Activated naive CD4-positive, alpha-beta T cell treated with anti-CD3 and anti-CD28 coated beads, Interleukin-2, amount 50 U/mL, for 24 hours (primary cell): ENCODE measurements around the gene MCOLN1.
"Not testable (repeated sequence)": the region's sequence is repeated elsewhere in the genome, so short reads cannot be mapped to it uniquely, and the experiment has no call there.

Experiments used
- H3K27ac Mint-ChIP-seq: one replicate; pipeline ENCODE4 v1.8.0; 2021; ENCODE audit warnings: mild to moderate bottlenecking, mixed read lengths
- H3K27me3 Mint-ChIP-seq: one replicate; pipeline ENCODE4 v1.8.0; 2021; ENCODE audit warnings: mixed read lengths
- H3K36me3 Mint-ChIP-seq: one replicate; pipeline ENCODE4 v1.8.0; 2021; ENCODE audit warnings: mixed read lengths
- H3K4me1 Mint-ChIP-seq: one replicate; pipeline ENCODE4 v1.8.0; 2021; ENCODE audit warnings: mixed read lengths
- H3K4me3 Mint-ChIP-seq: one replicate; pipeline ENCODE4 v1.8.0; 2021; ENCODE audit warnings: mild to moderate bottlenecking, mixed read lengths
- H3K9me3 Mint-ChIP-seq: one replicate; pipeline ENCODE4 v1.8.0; 2021; ENCODE audit warnings: mixed read lengths

The MCOLN1 gene

DNA sequence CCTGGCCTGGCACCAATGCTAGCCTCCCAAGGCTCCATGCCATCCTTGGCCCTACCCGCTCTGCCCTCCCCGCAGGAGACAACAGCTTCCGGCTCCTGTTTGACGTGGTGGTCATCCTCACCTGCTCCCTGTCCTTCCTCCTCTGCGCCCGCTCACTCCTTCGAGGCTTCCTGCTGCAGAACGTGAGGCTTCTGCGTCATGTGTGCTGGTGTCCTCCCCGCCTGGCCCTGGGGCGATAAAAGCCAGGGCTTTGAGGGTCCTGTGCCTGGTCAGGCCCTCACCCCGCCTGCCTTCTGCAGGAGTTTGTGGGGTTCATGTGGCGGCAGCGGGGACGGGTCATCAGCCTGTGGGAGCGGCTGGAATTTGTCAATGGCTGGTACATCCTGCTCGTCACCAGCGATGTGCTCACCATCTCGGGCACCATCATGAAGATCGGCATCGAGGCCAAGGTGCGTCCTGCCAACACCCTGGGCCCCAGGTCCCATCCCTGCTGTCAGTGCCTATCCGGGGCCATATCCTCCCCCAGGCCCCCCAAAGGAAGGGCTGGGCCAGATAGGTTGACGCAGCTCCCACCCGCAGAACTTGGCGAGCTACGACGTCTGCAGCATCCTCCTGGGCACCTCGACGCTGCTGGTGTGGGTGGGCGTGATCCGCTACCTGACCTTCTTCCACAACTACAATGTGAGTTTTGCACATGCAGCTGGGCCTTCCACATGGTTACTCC lies 6.3 kb downstream of the MCOLN1 start:
- Mint-ChIP-seq H3K4me3 (no peak overlapping the region), H3K4me1 (no peaks in the 10 kb centered on the region), H3K9me3 (no peaks in the 10 kb centered on the region), H3K27me3 (no peaks in the 10 kb centered on the region), H3K36me3 (no peaks in the 10 kb centered on the region), H3K27ac (peak overlapping the region; percentile 30)

DNA sequence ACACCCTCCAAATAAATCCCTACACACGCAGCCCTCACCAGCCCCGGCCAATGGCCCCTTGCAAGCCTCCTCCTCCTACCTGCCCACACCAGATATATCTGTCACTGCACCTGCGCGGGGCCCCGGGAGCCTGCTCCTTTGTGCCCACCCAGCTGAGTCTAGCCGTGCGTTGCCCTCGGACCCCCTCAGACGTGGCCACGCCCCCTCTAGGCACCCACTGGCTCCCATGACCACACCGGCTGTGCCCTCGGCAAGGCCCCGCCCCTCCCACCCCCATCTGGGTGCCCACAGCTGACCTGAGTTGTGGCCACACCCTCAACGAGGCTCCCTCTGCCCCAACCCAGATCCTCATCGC lies 6.8 kb downstream of the MCOLN1 start:
- no peak overlapping the region for H3K4me3 Mint-ChIP-seq
- H3K9me3 Mint-ChIP-seq, result no peaks in the 10 kb centered on the region
- no peaks in the 10 kb centered on the region for H3K27me3 Mint-ChIP-seq
- no peak overlapping the region for H3K27ac Mint-ChIP-seq
- H3K4me1 Mint-ChIP-seq, result no peaks in the 10 kb centered on the region
- no peaks in the 10 kb centered on the region for H3K36me3 Mint-ChIP-seq

DNA sequence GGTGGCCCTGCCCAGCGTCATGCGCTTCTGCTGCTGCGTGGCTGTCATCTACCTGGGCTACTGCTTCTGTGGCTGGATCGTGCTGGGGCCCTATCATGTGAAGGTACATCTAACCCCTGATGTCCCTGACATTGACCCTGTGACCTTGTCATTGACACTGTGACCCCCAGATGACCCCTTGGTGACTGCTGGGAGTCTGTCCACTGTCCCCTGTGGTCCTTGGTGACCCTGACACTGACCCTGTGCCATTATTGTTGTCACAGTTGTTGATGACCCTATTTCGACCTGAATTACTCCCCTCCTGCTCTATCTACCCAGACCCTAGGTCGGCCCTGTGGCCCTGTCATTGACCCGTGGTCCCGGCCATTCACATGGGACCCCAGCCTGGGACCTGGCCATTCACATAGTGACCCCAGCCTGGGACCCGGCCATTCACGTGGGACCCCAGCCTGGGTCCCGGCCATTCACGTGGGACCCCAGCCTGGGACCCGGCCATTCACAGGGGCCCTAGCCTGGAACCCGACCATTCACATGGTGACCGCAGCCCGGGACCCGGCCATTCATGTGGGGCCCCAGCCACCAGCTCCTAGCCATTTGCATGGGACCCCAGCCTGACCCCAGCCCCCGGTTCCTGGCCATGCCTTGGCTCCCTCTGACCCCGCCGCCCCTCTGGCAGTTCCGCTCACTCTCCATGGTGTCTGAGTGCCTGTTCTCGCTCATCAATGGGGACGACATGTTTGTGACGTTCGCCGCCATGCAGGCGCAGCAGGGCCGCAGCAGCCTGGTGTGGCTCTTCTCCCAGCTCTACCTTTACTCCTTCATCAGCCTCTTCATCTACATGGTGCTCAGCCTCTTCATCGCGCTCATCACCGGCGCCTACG lies 7.4 kb downstream of the MCOLN1 start:
- Mint-ChIP-seq H3K27me3 (no peaks in the 10 kb centered on the region), H3K36me3 (no peaks in the 10 kb centered on the region), H3K4me3 (no peak overlapping the region), H3K27ac (no peak overlapping the region), H3K9me3 (no peaks in the 10 kb centered on the region), H3K4me1 (no peaks in the 10 kb centered on the region)

DNA sequence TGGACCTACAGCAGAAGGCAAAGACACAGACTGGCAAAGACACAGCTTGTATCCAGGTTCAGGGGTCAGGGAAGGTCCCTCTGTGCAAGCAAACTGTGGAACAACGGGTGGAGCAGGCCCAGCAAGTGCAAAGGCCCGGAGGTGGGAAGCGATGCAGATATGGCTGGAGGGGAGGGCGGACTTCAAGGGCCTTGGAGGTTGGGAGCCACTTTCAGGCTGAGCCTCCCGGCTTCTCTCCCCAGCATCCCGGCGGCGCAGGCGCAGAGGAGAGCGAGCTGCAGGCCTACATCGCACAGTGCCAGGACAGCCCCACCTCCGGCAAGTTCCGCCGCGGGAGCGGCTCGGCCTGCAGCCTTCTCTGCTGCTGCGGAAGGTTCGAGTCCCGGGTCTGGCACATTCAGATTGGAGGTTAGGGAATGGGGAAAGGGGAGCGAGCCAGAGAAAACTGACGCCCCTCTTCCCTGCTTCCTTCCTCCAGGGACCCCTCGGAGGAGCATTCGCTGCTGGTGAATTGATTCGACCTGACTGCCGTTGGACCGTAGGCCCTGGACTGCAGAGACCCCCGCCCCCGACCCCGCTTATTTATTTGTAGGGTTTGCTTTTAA lies 11.0 kb downstream of the MCOLN1 start:
- H3K4me1 Mint-ChIP-seq, result peaks cover 11% of the 10 kb centered on the region
- H3K9me3 Mint-ChIP-seq, result no peaks in the 10 kb centered on the region
- H3K27me3 Mint-ChIP-seq, result no peaks in the 10 kb centered on the region
- H3K36me3 Mint-ChIP-seq, result no peaks in the 10 kb centered on the region
- peak overlapping the region; percentile 68 for H3K27ac Mint-ChIP-seq
- H3K4me3 Mint-ChIP-seq, result peak overlapping the region; percentile 95

DNA sequence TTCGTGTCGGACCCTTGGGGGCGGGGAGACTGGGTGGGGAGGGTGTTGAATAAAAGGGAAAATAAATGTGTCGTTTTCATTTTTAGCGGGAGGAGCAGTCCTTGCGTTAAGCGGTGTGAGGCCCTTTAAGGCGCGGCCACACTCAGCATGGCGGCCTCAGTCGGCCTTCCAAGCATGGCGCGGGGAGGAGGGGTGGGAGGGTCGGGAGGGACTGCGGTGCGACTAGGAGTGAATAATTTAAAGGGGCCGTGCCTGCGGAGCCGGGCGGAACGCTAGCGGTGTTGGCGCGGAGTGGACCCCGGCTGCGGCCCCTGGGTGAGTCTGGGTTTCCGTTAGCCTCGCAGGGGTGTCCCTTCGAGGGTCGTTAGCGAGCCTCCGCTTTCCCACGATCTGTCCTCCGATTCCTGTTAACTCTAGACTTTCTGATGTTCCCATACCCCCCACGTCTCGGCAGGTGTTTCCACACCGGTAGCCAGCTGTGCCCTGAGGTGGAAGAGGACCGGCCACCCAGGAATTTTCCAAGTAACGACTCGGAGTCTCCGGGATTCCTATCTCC lies 11.6 kb downstream of the MCOLN1 start:
- peak overlapping the region; percentile 95 for H3K4me3 Mint-ChIP-seq
- peak overlapping the region; percentile 66 for H3K27ac Mint-ChIP-seq
- H3K36me3 Mint-ChIP-seq, result no peaks in the 10 kb centered on the region
- no peaks in the 10 kb centered on the region for H3K27me3 Mint-ChIP-seq
- no peaks in the 10 kb centered on the region for H3K9me3 Mint-ChIP-seq
- H3K4me1 Mint-ChIP-seq, result peaks cover 11% of the 10 kb centered on the region

DNA sequence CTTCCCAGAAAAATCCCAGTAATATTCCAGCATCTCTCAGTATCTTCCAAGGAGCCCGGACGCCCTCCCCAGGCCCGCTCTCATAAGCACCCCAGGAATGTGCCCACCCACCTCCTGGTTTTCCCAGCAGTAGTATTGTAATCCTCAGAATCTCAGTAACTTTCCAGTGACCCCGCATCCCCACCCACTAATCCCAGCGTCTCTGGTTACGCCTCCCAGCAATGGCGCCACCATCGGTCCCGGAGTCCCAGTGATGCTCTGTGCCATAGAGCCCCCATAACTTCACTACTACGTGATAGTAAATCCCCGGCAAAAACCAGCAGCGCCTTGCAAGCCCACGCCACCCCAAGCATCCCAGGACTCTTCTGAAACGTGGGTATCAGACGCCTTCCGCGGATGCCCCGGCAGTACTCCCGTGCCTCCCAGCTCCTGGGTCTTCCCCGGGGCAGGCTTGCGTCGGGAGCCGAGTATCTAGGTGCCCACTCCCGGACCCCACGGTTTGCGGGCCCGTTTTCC lies 12.2 kb downstream of the MCOLN1 start:
- H3K4me3 Mint-ChIP-seq, result peak overlapping the region; percentile 95
- H3K4me1 Mint-ChIP-seq, result peaks cover 11% of the 10 kb centered on the region
- no peaks in the 10 kb centered on the region for H3K36me3 Mint-ChIP-seq
- H3K27me3 Mint-ChIP-seq, result no peaks in the 10 kb centered on the region
- H3K9me3 Mint-ChIP-seq, result no peaks in the 10 kb centered on the region
- peak overlapping the region; percentile 66 for H3K27ac Mint-ChIP-seq

DNA sequence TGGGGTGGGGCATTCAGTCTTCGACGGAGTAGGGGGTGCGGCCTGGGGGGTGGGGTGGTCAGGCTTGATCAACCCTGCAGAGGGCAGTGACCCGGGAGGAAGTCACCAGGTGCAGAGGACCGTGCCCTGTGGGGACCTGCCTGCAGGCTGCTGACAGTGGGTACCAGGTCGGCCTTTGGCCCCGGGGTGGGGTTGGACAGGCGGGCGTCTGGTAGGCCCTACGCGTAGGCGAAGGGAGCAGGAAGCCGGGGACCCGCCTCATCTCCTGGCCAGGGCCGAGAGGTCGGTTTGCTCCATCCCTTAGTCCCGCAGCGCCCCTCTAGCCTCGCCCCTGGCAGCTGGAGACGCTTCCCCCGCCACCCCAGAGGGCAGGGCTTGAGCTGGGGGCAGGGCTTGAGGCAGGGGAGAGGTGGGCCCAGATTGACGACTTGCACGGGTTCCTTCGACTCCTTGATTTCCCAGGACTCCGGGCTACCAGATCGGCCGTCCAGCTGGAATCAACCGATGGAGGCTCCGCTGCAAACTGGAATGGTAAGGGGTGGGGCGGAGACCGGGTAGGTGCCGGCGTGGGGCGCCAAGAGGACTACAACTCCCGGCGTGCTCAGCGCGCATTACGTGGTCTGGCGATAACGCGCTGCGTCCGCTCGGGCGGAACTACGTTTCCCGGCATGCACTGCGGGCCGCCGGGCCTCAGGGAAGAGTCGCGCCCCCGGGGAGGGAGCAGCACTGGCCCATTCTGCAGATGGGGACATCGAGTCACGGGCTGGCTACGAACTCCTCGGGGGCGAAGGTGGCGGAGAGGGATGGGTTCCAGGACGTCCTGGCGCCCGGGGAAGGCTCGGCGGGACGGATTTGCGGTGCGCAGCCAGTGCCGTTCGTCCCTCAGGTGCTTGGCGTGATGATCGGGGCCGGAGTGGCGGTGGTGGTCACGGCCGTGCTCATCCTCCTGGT lies 12.9 kb downstream of the MCOLN1 start, which contains the start of gene PNPLA6:
Gene PNPLA6 (plus strand): TSS at position 671 of the 951 bp plus-strand sequence. CDS start 72 bp downstream, at position 743.
- Mint-ChIP-seq H3K27me3 (no peaks in the 10 kb centered on the region), H3K9me3 (no peaks in the 10 kb centered on the region), H3K4me3 (peak within 1 kb of the TSS; percentile 95), H3K27ac (peak within 1 kb of the TSS; percentile 89), H3K4me1 (peaks cover 11% of the 10 kb centered on the region), H3K36me3 (peaks cover 1% of the 10 kb centered on the region)

DNA sequence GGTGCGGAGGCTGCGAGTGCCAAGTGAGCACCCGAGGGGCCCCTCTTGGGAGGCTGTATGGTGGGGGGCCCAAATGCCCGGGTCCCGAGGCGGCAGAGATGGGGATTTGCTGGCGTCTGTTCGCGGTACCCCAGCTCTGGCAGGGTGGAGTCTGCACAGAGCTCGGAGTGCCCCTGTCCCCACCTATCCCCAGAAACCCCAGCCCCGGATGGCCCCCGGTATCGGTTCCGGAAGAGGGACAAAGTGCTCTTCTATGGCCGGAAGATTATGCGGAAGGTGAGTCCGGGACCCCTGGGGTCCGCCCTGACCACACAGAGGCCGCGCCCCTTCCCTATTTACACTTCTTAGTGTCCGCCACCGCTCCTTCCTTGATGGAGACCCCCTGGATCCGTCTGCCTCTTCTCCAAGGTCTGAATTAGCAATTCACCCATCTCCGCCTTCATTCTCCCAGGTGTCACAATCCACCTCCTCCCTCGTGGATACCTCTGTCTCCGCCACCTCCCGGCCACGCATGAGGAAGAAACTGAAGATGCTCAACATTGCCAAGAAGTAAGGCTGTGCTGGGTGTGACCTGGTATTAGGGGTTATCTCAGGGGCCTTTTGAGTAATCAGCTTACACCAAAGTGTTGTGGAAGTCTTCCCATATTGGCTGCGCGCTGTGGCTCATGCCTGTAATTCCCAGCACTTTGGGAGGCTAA lies 13.7 kb downstream of the MCOLN1 start:
- H3K27ac Mint-ChIP-seq, result peak overlapping the region; percentile 89
- H3K4me1 Mint-ChIP-seq, result peaks cover 11% of the 10 kb centered on the region
- no peaks in the 10 kb centered on the region for H3K9me3 Mint-ChIP-seq
- H3K4me3 Mint-ChIP-seq, result peak overlapping the region; percentile 95
- peaks cover 2% of the 10 kb centered on the region for H3K36me3 Mint-ChIP-seq
- H3K27me3 Mint-ChIP-seq, result no peaks in the 10 kb centered on the region

DNA sequence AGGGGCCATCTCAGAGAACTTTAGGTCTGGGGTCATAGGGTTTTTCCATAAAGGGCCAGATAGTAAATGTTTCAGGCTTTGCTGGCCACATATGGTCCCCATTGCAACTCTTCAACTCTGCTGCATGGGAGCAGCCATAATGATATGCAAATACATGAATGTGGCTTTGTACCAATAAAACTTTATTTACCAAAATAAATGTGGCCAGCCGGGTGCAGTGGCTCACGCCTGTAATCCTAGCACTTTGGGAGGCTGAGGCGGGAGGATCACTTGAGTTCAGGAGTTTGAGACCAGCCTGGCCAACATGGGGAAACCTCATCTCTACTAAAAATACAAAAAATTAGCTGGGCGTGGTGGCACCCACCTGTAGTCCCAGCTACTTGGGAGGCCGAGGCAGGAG lies 16.6 kb downstream of the MCOLN1 start:
- not testable (repeated sequence) for H3K36me3 Mint-ChIP-seq, H3K4me3 Mint-ChIP-seq, H3K27me3 Mint-ChIP-seq, H3K27ac Mint-ChIP-seq, H3K9me3 Mint-ChIP-seq
- H3K4me1 Mint-ChIP-seq, result peaks cover 14% of the 10 kb centered on the region

DNA sequence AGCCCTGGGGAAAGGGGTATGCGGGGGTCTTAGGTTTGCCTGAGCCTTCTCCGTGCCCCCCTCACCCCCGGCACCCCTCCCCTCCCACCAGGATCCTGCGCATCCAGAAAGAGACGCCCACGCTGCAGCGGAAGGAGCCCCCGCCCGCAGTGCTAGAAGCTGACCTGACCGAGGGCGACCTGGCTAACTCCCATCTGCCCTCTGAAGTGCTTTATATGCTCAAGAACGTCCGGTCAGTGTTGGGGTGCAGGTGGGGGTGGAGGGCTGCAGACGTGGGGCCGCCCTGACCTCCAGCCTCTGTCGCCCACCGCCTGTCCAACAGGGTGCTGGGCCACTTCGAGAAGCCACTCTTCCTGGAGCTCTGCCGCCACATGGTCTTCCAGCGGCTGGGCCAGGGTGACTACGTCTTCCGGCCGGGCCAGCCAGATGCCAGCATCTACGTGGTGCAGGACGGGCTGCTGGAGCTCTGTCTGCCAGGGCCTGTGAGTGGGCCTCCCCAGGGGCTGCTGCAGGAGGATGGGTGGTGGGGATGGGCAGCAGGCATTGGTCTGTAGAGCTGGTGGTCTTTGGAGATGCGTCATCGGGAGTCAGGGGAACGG lies 17.5 kb downstream of the MCOLN1 start:
- Mint-ChIP-seq H3K27ac (no peak overlapping the region), H3K4me1 (peaks cover 18% of the 10 kb centered on the region), H3K27me3 (no peaks in the 10 kb centered on the region), H3K9me3 (no peaks in the 10 kb centered on the region), H3K36me3 (peaks cover 7% of the 10 kb centered on the region), H3K4me3 (no peak overlapping the region)

DNA sequence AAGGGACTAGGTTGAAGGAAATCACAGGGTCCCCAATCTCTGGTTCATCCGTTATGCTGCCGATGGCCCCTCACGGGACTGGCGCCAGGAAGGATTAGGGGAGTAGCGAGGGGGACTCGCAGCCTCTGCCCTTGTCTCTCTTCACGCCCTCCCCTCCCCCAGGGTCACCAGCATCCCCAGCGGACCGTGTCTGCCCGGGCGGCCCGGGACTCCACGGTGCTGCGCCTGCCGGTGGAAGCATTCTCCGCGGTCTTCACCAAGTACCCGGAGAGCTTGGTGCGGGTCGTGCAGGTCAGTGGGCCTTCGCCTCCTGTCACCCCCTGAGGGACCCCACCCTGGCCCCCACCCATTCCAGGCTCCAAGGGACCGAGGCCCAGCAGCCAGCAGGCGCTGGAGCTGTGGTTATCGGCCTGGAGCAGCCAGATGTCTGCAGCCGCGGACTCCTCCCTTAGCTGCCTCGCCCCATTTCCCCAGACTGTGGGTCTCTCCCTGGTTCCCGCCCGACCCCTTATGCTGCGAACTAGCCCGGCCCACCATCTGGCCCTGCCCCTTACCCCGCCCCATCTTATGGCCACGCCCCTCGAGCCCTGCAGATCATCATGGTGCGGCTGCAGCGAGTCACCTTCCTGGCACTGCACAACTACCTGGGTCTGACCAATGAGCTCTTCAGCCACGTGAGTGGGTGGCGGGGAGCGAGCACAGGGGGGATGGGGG lies 18.5 kb downstream of the MCOLN1 start:
- Mint-ChIP-seq H3K27ac (no peak overlapping the region), H3K4me1 (peaks cover 20% of the 10 kb centered on the region), H3K27me3 (no peaks in the 10 kb centered on the region), H3K36me3 (peaks cover 7% of the 10 kb centered on the region), H3K9me3 (no peaks in the 10 kb centered on the region), H3K4me3 (no peak overlapping the region)

DNA sequence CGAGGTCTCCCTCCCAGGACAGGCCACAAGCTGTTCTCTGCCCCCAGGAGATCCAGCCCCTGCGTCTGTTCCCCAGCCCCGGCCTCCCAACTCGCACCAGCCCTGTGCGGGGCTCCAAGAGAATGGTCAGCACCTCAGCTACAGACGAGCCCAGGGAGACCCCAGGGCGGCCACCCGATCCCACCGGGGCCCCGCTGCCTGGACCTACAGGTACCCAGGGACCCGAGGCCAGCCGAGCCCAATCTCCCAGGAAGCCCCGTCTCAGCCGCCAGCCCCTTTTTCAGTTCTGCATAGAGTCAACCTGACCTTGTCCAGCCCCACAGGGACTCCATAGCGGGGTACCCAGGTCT lies 19.0 kb downstream of the MCOLN1 start:
- Mint-ChIP-seq H3K27me3 (no peaks in the 10 kb centered on the region), H3K4me3 (no peak overlapping the region), H3K27ac (no peak overlapping the region), H3K4me1 (peaks cover 18% of the 10 kb centered on the region), H3K9me3 (no peaks in the 10 kb centered on the region), H3K36me3 (peaks cover 7% of the 10 kb centered on the region)

DNA sequence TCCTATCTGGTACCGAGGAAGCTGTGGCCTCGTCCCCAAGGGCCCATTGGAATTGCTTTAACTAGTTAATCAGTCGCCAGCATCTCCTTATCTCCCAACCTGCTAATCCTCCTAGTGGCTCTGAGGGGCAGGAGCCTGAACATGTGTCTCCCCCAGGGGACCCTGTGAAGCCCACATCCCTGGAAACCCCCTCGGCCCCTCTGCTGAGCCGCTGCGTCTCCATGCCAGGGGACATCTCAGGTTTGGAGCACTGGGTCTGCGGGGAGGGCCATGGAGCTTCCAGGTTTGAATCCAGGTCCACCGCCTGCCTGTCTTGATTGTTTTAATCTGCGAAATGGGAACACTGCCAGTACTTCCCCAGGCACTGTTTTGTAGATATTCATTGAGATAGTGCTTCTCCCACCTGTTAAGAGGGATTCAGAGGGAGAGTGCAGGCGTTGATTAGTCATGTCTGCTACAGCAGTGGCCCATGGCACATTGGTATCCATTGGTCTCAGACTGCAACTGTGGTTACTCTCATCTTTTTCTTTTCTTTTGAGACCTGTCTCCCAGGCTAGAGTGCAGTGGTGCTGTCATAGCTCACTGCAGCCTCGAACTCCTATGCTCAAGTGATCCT lies 19.5 kb downstream of the MCOLN1 start:
- Mint-ChIP-seq H3K36me3 (peaks cover 7% of the 10 kb centered on the region), H3K9me3 (no peaks in the 10 kb centered on the region), H3K4me1 (peaks cover 15% of the 10 kb centered on the region), H3K4me3 (no peak overlapping the region), H3K27ac (no peak overlapping the region), H3K27me3 (no peaks in the 10 kb centered on the region)
